ENCODE data around the gene PSMC3IP. TPM values are rescaled to one million over a fixed set of nuclear protein-coding genes. Genes with fewer than 3 reads are reported as not detected.

Gene PSMC3IP
- total and polyA plus RNA-seq, 2 donors (not counting 3 experiments of a cell fraction or from before 2014, with no cell fraction given), result 5.9 to 19.3 TPM

- CTCF ChIA-PET, result interaction anchor here (0.5 to 2.0 kb wide), 9 partner anchors 15 to 140 kb away, joined by 3 to 7 read pairs (median 4); partner anchors contain the start of genes CCR10, PLEKHH3, RETREG3 and TUBG1
- FAIRE-seq (peak; percentile 87), DNase-seq (ENCODE audit: low read depth, low spot score) (peak; percentile 57)
- Histone ChIP-seq H2AFZ (ENCODE audit: low read depth, low read length) (peak overlapping the region; percentile 40), H3K4me1 (ENCODE audit: control insufficient read depth, extremely low read depth, insufficient read depth, low read length) (peaks cover 7% of the 10 kb centered on the region), H3K4me2 (ENCODE audit: insufficient read depth, low read length) (no peak overlapping the region), H3K9ac (replicated peaks; ENCODE audit: extremely low read depth, insufficient read depth, low read length) (no peak overlapping the region), H3K27ac (ENCODE audit: insufficient read depth, low read depth, low read length) (no peak overlapping the region), H3K9me3 (replicated peaks; ENCODE audit: control insufficient read depth, insufficient read depth, low read length) (no peaks in the 10 kb centered on the region), H3K27me3 (ENCODE audit: control insufficient read depth in 2 of 2, insufficient read depth in 2 of 2, low read length in 2 of 2) (no peaks in the 10 kb centered on the region), H4K20me1 (replicated peaks; ENCODE audit: control insufficient read depth, extremely low read depth, insufficient read depth, low read length) (no peaks in the 10 kb centered on the region), H3K4me3 (replicated peaks in 1 of 3; ENCODE audit: insufficient read depth in 1 of 3, low read depth in 1 of 3, low read length in 3 of 3) (no peak overlapping the region), H3K79me2 (ENCODE audit: control insufficient read depth, insufficient read depth, low read length) (no peaks in the 10 kb centered on the region), H3K36me3 (ENCODE audit: control insufficient read depth in 2 of 2, extremely low read depth in 1 of 2, insufficient read depth in 2 of 2, low read length in 2 of 2) (no peaks in the 10 kb centered on the region), H3K9me1 (replicated peaks; ENCODE audit: control insufficient read depth, extremely low read depth, insufficient read depth, low read length) (no peaks in the 10 kb centered on the region)
- no TSS peak for BruUV-seq (replicated peaks)
- TF ChIP-seq GATA2 (IDR thresholded peaks at IDR 0.05; ENCODE audit: insufficient read depth, insufficient read length, low read depth, low read length) (no peak), POLR2A (IDR thresholded peaks at IDR 0.05; ENCODE audit: low read depth, low read length) (no peak), CTCF (IDR thresholded peaks at IDR 0.05; ENCODE audit: extremely low read depth in 1 of 2, insufficient read depth in 1 of 2, low read depth in 1 of 2, low read length in 2 of 2) (no peak), JUN (IDR thresholded peaks at IDR 0.05; ENCODE audit: borderline replicate concordance, insufficient read depth, insufficient read length, low read depth) (peak; percentile 51), POLR2AphosphoS5 (IDR thresholded peaks at IDR 0.05; ENCODE audit: insufficient read depth, low read depth, low read length) (no peak), MYC (IDR thresholded peaks at IDR 0.05; ENCODE audit: low read depth, low read length) (no peak), FOS (IDR thresholded peaks at IDR 0.05; ENCODE audit: borderline replicate concordance, insufficient read depth, low read length) (peak; percentile 52), EZH2 (IDR thresholded peaks at IDR 0.05; ENCODE audit: borderline replicate concordance, low read depth, low read length, severe bottlenecking) (no peak), MAX (IDR thresholded peaks at IDR 0.05; ENCODE audit: insufficient read depth, insufficient read length) (no peak)
- intact Hi-C loops (cut with micrococcal nuclease), result no loop called here
- POLR2A ChIA-PET, result interaction anchor here (0.6 kb wide), 1 partner anchor 16 kb away, joined by 4 read pairs; no protein-coding TSS in a partner anchor
- dilution Hi-C loops (cut with MboI; ENCODE audit: extremely low pct_ligation_motif_present, low sequenced_read_pairs), result no loop called here
These were observed 46.4 kb upstream of the PSMC3IP start for GRCh38 chr17:42623732-42624596.

Data from endothelial cell of umbilical vein (primary cell).